Muscle of arm (tissue), 14 donors: ENCODE results near the gene TGFBR3L. TPM values are rescaled to one million over a fixed set of nuclear protein-coding genes. Genes with fewer than 3 reads are reported as not detected.

Source experiments
- DNase-seq: peaks from one replicate; pipeline ENCODE4 v3.0.0-alpha.2; 2013
- long read RNA-seq, 11 donors: transcript quantifications; one replicate each; lab custom pipeline, GENCODE V29; 2026
- polyA plus RNA-seq, 12 donors: library from polyadenylated mRNA; unstranded; fragments of 120-200 nt; gene quantifications; one replicate each; pipeline ENCODE4 v1.2.1, GENCODE V29; 2013; ENCODE audit not compliant: insufficient read length in 12 of 12

TGFBR3L gene
- under 1 TPM in 5 of 12 donors, not detected in 7; 0.21 to 0.60 (median 0.41) TPM for polyA plus RNA-seq
- long read RNA-seq, donor 1 = 0 reads
- long read RNA-seq, donor 2 = 0 reads
- long read RNA-seq, donor 3 = 0 reads
- long read RNA-seq, donor 4 = 0 reads
- long read RNA-seq, donor 5 = 0 reads
- long read RNA-seq, donor 6 = 0 reads
- long read RNA-seq, donor 7 = 0 reads
- long read RNA-seq, donor 8, partial matches to known transcripts = 0 of 2 reads
- long read RNA-seq, donor 8, other reads (novel, unspliced or antisense) = 0 of 2 reads
- long read RNA-seq, donor 9 = 0 reads
- long read RNA-seq, donor 10 = 0 reads
- long read RNA-seq, donor 11 = 0 reads

DNA sequence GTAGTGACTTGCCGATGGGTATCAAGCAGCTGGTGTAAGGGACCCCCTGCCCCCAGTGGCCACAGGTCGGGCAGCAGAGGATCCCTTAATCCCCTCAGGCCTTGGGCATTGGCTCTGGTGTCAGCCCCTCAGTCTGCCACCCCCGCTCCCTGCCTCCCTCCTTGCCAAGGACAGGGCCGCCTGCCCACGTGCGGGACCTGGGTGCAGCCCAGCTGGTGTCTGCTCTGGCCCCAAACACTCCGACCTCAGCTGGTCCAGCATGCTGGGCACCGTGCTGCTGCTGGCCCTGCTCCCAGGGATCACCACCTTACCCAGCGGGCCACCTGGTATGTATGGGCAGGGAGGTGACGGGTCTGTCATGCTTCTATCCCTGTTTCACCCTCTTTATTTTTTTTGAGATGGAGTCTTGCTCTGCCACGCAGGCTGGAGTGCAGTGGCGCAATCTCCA, at the start of gene TGFBR3L:
TGFBR3L (plus strand) TSS at position 233 of the 448 bp plus-strand sequence.
- DNase-seq = no peak

DNA sequence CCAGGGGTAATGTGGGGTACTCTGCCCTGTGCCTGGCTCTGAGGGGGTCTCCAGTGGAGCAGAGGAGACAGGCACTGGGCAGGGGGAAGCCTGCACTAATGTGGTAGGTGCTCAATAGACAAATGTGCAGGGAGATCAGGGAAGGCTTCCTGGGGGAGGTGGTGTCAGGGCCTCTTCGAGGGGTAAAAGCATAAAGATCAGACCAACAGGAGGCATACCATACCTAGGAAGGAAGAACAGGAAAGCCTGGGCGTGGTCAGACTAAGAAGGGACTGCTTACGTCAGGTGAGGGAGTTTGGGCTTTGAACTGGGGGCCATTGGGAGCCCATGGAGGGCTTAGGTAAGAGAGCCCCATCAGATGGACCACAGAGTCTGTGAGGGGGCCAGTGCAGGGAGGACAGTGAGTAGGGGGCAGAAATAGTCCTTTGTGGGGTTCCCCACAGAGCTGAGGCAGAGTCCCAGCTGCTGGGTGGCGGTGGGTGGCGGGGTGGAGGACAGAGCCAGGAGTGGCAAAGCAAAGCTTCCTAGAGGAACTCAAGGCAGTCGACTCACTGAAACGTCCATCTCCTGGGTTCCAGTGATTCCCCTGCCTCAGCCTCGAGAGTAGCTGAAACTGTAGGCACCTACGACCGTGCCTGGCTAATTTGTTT, 49.2 kb upstream of the TGFBR3L start:
- DNase-seq = no peak

DNA sequence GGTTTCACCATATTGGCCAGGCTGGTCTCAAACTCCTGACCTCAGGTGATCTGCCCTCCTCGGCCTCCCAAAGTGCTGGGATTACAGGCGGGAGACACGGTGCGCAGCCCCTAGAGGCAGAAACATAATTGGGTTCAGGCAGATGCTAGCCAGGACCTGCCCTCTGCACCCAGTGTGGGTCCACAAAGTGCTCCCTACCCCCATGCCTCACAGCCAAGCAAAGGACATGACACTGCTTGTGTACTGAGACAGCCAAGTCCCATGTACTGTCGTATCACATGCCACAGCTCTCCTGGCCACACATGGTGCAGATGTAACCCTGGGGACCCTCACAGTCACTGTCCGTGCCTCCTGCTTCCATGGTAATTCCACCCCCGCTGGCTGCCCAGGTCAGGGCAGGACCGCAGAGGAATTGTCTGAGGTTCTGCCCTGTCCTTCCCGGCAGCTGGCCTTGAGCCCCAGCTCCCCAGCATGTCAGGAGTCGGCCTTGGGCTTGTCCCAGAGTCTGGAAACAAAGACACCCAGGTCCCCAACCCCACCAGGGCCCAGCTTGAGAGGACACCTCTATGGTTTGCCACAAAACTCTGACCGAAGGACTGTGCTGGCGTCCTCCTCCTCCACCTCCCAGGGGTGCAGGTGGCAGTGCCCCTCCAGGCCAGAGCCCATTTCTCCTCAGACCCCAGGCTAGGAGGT, 48.1 kb upstream of the TGFBR3L start:
- no peak for DNase-seq

DNA sequence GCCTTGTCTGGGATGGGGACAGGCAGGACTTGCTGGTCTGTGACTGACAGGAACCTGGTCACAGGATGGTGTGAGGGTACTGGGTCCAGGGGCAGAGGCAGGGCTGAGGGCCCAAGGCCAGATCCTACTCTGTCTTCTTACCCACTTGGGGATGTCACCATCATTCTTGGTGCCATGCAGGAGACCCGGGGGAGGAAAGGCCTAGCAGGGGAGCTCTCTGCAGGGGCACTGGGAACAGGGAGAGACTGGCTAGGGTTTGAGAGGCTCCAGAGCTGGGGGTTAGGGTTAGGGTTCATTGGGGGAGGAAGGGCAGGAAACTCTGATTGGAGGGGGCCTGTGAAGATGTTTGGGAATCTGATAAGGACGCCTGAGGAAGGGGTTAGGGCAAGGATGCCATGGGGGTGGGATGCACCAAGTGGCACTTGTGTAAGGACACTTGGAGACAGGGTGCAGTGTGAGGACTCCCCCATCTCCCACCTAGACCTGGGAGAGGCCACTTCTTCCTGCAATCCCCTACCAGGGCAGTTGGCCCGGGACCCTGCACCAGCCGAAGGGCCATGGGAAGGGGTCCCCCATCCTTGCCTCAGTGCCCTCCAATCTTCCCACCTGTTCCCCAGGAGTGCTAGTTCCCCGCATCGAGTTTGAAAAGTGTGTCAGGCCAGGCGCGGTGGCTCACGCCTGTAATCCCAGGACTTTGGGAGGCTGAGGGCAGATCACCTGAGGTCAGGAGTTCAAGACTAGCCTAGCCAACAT, 47.4 kb upstream of the TGFBR3L start:
- DNase-seq = no peak

DNA sequence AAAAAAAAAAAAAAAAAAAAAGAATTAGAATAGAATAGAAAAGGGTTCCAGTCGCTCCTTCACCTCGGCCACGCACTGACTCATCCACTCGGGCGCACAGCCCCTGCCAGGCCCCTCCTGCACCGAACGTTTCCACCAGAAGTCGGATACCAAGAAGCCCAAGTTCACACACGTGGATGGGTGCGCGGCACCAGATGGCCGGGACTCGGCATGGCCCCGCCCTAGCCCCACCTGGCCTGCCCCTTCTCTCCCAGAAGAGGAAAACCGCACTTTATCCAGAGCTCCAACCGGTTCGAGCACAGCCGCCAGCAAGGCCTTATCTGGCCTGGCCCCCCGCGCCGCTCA, 46.3 kb upstream of the TGFBR3L start:
- no peak for DNase-seq

DNA sequence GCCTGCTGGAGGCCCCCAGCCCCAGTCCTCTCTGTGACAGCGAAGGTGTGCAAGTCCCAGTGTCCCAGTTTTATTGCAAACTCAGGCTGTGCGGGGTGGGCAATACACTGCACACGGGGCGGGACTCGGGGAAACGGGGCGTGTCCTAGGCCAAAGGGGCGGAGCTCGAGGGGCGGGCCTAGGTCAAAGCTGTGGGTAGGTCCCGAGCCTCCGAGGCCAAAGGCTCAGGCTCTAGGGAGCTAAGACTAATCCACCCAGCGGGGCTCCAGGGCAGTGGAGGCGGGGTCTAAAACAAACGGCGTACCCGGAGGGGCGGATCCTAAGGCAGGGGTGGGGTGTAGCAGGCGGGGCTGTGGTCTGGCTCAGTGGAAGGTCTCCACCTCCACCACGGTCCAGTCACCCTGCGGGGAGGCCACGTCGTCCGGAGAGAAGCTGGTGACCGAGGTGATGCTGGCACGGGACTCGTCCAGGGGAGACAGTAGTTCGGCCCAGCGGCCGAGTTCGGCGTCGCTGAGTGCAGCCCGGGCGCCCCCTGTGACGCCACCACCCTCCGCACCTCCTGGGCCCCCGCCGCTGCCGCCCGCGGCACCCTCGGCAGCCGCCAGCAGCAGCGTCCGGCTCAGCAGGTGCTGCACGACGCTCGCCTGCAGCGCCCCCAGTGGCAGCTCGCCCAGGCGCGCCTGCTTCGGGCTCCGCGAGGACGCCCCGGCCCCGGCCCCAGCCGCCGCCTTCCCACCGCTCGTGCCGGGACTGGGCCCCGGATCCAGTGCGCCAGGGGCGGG, 45.8 kb upstream of the TGFBR3L start:
- DNase-seq = peak; percentile 73

DNA sequence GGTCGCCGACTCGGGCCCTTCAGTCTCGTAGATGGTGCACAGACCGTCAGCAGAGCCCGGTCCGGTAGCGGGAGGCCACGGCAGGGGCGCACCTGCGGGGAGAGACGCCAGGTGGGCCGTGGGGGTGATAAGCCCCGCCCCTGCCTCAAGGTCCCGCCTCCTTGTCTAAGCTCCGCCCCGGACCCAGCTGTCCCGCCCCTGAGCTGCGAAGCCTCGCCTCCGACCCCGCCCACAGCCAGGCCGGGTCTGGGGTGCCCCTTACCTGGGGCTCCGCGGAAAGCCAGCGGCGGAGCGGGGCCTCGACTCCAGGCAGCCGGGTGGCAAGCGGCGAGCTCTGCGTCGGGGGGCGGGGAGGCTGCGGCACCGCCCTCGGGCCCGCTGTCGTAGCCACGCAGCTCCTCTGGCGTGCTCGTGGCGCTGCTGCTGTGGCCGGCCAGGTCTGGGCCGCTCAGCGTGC, 45.1 kb upstream of the TGFBR3L start:
- no peak for DNase-seq

DNA sequence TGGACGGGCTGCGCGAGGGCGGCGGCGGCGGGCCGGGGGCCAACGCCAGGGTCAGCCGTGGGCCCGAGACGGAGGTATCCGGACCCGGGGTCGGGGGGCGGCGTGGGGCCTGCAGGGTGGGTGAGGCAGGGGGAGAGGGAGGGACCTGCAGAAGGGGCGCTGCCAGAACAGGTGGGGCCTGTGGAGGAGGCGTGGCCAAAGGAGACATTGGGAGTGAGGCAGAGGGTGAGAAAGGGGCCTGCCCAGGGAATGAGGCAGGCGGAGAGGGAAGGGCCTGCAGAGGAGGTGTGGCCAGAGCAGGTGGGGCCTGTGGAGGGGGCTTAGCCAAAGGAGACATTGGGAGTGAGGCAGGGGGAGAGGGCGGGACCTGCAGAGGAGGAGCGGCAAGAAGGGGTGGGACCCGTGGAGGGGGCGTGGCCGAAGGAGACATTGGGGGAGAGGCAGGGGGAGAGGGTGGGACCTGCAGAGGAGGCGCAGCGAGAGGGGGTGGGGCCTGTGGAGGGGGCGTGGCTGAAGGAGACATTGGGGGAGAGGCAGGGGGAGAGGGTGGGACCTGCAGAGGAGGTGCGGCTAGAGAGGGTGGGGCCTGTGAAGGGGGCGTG, 44.6 kb upstream of the TGFBR3L start:
- DNase-seq = no peak

DNA sequence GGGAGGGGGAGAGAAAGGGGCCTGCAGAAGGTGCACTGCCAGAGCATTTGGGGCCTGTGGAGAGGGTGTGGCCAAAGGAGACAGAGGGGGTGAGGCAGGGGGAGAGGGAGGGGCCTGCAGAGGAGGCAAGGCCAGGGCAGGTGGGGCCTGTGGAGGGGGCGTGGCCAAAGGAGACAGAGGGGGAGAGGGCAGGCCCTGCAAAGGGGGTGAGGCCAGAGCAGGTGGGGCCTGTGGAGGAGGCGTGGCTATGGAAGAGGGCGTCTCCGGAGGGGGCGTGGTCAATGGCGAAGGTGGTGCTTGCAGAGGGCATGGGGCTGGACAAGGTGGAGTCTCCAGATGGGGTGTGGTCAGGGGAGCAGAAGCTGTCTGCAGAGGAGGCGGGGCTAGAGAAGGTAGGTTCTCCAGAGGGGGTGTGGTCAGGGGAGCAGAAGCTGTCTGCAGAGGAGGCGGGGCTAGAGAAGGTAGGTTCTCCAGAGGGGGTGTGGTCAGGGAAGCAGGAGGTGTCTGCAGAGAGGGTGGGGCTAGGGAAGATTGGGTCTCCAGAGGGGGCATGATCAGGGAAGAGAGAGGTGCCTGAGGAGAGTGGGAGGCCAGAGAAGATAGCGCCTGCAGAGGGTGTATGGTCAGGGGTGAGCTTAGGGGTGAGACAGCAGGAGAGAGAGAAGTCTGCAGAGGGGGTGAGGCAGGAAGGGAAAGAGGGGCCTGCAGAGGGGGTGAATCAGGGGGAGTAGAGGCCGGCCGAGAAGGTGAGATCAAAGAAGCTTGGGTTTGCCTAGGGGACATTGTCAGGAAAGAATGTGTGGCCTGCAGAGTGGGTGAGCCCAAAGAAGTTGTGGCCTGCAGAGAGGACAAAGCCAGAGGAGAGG, 43.8 kb upstream of the TGFBR3L start:
- no peak for DNase-seq

DNA sequence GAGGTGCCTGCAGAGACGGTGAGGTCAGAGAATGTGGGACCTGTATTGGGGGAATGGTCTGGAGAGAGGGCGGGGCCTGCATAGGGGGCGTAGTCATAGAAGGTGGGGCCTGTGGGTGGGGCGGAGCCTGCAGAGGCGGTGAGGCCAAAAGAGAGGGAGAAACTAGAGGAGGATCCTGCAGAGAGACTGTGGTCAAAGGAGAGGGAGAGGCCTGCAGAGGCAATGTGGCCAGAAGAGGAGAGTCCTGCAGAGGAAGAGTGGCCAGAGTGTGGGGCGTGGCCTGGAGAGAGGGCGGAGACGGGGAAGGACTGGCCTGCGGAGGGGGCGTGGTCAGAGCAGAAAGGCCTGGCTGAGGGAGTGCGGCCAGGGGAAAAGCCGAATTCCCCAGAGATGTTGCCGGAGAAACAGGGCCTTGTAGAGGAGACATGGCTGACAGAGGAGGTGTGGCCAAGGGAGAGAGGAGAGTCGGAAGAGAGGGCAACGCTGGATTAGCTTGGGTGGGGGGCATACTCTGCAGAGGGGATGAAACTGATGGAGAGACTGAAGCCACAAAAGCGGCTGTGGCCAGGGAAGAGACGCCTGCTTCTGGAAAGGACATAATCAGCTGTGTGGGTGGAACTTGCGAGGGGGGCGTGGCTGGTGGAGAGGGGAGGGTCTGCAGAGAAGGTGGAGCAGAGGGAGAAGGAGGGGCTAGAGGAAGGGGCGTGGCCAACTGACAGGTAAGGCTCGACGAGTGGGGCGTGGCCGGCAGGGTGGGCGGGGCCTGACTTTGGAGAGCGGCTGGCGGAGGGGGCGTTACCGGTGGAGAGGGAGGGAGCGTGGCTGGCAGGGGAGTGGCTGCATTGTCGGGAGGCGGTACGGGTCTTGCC, 43.0 kb upstream of the TGFBR3L start:
- peak; percentile 82 for DNase-seq

DNA sequence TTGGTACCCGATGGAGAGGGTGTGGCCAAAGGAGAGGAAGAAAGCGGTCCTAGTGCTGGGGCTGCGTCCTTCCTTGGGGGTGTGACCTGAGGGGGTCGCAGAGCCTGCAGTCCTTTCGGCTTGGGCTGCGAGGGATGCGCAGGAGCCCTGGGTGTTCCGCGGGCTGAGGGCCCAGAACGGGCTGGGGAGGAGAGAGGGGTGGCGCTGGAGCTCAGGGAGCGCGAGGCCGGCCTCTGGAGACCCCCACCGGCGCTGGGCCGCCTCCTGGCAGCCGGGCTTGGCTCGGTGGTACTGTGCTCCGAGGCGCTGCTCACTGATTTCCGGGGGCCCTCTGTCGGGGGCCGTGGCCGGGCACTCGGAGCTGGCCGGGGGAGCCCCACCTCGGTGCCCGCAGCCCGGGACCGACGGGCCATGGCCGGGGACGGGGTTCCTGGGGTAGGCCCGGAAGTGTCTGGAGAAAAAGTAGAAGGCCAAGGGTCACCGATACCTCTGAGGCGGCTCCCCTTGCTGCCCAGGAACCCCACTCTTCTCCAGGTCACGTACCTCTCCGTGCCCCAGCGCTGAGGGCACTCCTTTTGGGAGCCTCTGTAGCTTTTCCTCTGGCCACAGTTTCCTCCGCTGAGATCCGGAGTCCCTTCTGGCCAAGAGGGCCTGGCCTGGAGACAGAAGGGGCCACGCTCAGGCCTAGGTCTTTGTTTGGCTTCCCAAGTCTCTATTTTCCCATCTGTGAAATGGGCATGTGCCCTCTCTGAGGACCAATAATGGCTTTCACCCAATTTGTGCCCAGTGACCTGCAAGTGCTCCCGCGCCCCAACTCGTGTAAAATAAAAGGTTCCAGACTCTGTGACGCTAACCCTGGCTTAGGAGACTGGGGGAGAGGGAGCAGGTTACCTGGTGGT, 42.1 kb upstream of the TGFBR3L start:
- DNase-seq = no peak

DNA sequence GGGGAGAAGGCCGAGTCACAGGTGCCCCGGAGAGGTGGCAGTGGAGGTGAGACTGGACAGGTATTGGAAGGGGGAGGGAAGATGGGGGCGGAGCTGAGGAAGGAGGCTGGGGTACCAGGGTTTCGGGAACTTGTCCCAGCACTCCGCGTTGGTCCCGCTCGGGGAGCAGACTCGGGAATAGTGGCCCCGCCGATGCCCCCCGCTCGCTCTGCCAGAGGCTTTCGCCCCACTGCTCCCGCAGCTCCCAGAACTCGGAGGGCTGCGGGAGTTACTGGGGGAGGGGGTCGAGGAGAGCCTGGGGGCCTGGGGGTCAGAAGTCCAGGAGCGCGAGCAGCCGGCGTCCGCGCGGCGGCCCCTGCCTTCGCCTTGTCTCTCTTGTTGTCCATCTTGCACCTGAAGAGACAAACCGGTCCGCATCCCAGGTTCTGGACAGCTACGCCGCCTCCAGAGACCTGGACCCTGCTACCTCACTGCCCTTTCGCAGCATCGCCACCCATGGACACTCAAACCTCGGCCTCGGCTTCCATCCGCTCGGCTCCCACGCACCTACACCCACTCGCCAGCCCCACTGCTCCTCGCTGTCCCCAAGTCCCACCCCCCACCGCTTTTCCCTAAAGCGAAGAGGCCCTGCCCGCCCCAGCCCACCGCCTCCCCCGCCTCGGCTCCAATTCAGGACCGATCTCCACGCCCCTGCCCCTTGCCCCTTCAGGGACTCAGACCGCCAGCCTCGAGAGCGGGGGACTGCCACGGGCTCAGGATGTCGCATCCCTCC, 41.1 kb upstream of the TGFBR3L start:
- DNase-seq = no peak

DNA sequence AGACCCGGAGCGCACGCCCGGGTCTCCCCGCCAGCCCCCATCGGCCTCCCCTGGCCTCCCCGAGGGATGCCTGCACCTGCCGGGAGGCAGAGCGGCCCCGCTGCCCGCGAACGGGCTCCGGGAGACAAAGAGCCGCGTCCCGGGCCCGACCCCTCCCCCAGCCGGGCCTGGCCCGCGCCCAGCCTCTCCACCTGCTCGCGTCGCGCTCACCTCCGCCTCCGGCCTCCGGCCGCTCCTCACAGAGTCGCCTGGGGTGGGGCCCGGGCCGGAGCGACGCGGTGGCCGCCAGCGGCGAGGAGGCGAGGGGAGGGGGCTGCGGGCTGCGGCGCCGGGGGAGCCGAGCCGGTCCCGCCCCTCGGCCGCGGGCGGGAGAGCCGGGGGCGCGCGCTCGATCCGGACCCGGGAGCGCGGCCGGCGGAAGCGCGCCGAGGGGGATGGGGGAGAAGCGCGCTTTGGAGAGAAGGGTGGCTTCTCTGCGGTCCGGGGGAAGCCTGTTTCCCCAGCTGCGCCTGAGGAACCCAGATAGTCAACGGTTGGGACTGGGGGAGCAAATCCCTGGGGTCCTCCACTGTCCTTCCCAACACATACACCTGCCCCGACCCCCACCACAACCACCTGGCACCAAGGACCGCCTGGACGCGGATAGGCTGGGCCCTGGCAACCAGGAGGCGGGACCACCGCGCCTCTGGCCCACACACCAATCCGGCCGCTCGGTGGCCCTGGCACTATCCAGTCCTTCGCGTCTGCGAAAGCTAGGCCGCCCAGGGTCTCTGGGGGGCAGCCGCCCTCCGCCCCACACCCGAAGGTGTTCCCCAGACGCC, 40.3 kb upstream of the TGFBR3L start, which contains the start of gene PRR36:
PRR36 (minus strand) TSS at position 315 of the 821 bp plus-strand sequence. CDS start 701 bp downstream, outside the sequence.
- no peak for DNase-seq

DNA sequence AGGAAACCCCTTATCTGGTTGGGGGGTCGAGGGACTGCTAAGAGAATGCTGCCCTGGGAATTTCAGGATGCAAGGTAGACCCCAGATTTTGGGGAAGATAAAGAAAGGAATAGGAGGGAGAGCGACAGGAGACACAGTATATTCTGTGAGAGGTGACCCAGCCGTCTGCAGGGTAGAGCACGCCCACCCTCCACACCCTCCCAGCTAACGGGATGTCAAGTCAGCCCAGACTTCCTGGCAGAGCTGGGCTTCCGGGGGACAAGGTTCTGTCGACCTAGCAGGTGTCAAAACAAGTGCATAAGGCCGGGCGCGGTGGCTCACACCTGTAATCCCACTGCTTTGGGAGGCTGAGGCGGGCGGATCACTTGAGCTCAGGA, 39.7 kb upstream of the TGFBR3L start:
- DNase-seq = no peak

DNA sequence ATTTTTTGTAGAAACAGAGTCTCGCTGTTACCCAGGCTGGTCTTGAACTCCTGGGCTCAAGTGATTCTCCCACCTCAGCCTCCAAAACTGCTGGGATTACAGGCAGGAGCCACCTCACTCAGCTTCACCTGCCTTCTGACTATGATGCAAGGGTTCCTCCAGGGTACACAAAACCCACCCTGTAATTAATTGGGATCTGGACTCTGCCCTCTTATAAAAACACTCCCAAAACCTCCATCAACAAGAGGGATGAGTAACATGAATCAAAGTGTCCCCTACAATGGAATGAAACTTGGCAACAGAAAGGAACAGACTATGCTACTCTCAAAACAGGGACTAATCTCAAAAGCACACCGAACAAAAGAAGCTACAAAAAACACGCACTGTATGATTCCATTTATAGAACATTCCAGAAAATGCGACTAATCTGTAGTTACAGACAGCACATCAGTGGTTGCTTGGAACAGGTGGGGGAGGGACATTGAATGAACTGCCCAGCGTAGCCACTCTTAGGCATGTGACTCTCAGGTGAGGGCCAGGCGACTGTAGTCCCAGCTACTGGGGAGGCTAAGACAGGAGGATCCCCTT, 37.3 kb upstream of the TGFBR3L start:
- DNase-seq = no peak
